ENCODE data around the gene TDRD10. TPM values are rescaled to one million over a fixed set of nuclear protein-coding genes. Genes with fewer than 3 reads are reported as not detected.

The TDRD10 gene
- total and polyA plus RNA-seq, 2 of the 4 experiments (the other 2 are of a cell fraction), result not detected

GRCh38 chr1:154594811-154595210 lies 92.8 kb downstream of the TDRD10 start:
- ATAC-seq (ENCODE audit: low read depth) (no peak), DNase-seq (no peak)
- no peak overlapping the region for H4K5ac ChIP-seq (ENCODE audit: low read depth, low read length)
- intact Hi-C loops (cut with micrococcal nuclease), result no loop called here
- no peak overlapping the region for H3K23ac ChIP-seq (ENCODE audit: low read depth, low read length)
- peaks cover 57% of the 10 kb centered on the region for H3K36me3 ChIP-seq (ENCODE audit: control insufficient read depth, insufficient read depth, low read length)
- no peak overlapping the region for H3K4ac ChIP-seq (ENCODE audit: low read depth, low read length)
- peaks cover 55% of the 10 kb centered on the region for H4K20me1 ChIP-seq (ENCODE audit: insufficient read depth, low read length)
- in situ Hi-C loops (cut with MboI; ENCODE audit: low sequenced_read_pairs), result no loop called here
- WGBS, 2 experiments (ENCODE audit: extremely low coverage in 2 of 2, insufficient read length in 1 of 2), result no CpG with 5 or more reads among the region's 7 CpGs
- no peak overlapping the region for H2AFZ ChIP-seq (replicated peaks; ENCODE audit: low read length, poor library complexity)
- H4K91ac ChIP-seq (ENCODE audit: insufficient read depth, low read depth, low read length), result no peak overlapping the region
- H3K56ac ChIP-seq (ENCODE audit: extremely low read depth, insufficient read depth, low read length), result no peak overlapping the region
- H3K9me3 ChIP-seq (ENCODE audit: control insufficient read depth, insufficient read depth, low read length), result no peaks in the 10 kb centered on the region
- H3K4me1 ChIP-seq (ENCODE audit: control insufficient read depth, insufficient read depth, low read length), result peaks cover 19% of the 10 kb centered on the region
- peaks cover 46% of the 10 kb centered on the region; the same call in 1 of the 2 replicates for H3K9me1 ChIP-seq (ENCODE audit: insufficient read depth, low read length)
- ChIA-PET POLR2A (ENCODE audit: unreplicated experiment) (no interaction called here), CTCF (interaction anchor here (0.7 kb wide), 1 partner anchor 11 kb away, joined by 3 read pairs; no protein-coding TSS in a partner anchor)
- BruUV-seq (replicated peaks), result no TSS peak
- no peak overlapping the region for H2AK5ac ChIP-seq (ENCODE audit: low read depth, low read length)
- no peak overlapping the region for H4K8ac ChIP-seq (ENCODE audit: low read depth in 2 of 2, low read length in 2 of 2)
- H3K27me3 ChIP-seq (ENCODE audit: control insufficient read depth, insufficient read depth, low read length), result no peaks in the 10 kb centered on the region
- no peak overlapping the region for H3K4me2 ChIP-seq (ENCODE audit: low read depth, low read length)
- no peak overlapping the region for H3K27ac ChIP-seq (ENCODE audit: insufficient read depth, low read length)
- peaks cover 30 to 80% of the 10 kb centered on the region in 2 experiments for H3K79me1 ChIP-seq (ENCODE audit: low read depth in 1 of 2, low read length in 2 of 2)
- H2BK20ac ChIP-seq (ENCODE audit: low read depth, low read length), result no peak overlapping the region
- H2BK120ac ChIP-seq (ENCODE audit: low read depth, low read length), result no peak overlapping the region
- H2BK15ac ChIP-seq (ENCODE audit: low read depth, low read length), result no peak overlapping the region
- no peak overlapping the region for H3K9ac ChIP-seq (ENCODE audit: low read depth, low read length)
- no peak overlapping the region for H3K4me3 ChIP-seq (ENCODE audit: insufficient read depth, low read depth, low read length)
- dilution Hi-C loops (cut with HindIII; ENCODE audit: low sequenced_read_pairs, unreplicated experiment), result no loop called here
- no peak overlapping the region for H2AK9ac ChIP-seq (replicated peaks; ENCODE audit: low read depth, low read length, poor library complexity)
- H3K14ac ChIP-seq (replicated peaks; ENCODE audit: low read depth, low read length), result no peak overlapping the region
- no peak overlapping the region for H2BK5ac ChIP-seq (ENCODE audit: low read depth, low read length, poor library complexity, severe bottlenecking)
- no peak overlapping the region for H3K18ac ChIP-seq (ENCODE audit: low read depth, low read length)
- TF ChIP-seq FOS (IDR thresholded peaks at IDR 0.05; ENCODE audit: low read depth, low read length), result no peak

Measured in IMR-90 (cell line).